H1 (cell line): ENCODE measurements around the gene CUTC.

Experiments used
- CREB1 ChIP-seq: IDR thresholded peaks from 2 replicates; pipeline ENCODE4 v1.6.1; 2012; ENCODE audit warnings: inconsistent platforms
- CTCF ChIP-seq, 3 experiments: IDR thresholded peaks; 1 replicate in 2 of 3; 2 replicates in 1 of 3; pipeline versions ENCODE4 v1.5.1 to v1.6.1; 2011; ENCODE audit warnings: low read length in 3 of 3, mild to moderate bottlenecking in 3 of 3, inconsistent platforms in 2 of 3, low read depth in 1 of 3, moderate library complexity in 1 of 3; ENCODE audit not compliant: insufficient read depth in 1 of 3; ENCODE audit errors: control extremely low read depth in 1 of 3
- E2F6 ChIP-seq: IDR thresholded peaks from 2 replicates; pipeline ENCODE4 v1.6.1; 2012; ENCODE audit warnings: inconsistent platforms
- EP300 ChIP-seq, 2 experiments: IDR thresholded peaks; 1 replicate in 1 of 2; 2 replicates in 1 of 2; pipeline ENCODE4 v1.6.1; 2011 to 2012; ENCODE audit warnings: low read depth in 2 of 2, low read length in 2 of 2, mild to moderate bottlenecking in 2 of 2, borderline replicate concordance in 1 of 2, inconsistent platforms in 1 of 2, moderate library complexity in 1 of 2
- SIN3A ChIP-seq, 2 experiments: IDR thresholded peaks in 1 of 2; conservative IDR thresholded peaks in 1 of 2; 2 replicates each; pipeline ENCODE4 v1.6.1; 2011 to 2012; ENCODE audit warnings: low read length in 2 of 2, improper control_type of control experiment in 1 of 2, low read depth in 1 of 2, mild to moderate bottlenecking in 1 of 2

- TF ChIP-seq CTCF (IDR thresholded peaks at IDR 0.05; ENCODE audit: control extremely low read depth in 1 of 3, insufficient read depth in 1 of 3, low read depth in 1 of 3, low read length in 3 of 3) (no peak), CREB1 (no peak), E2F6 (no peak), SIN3A (conservative IDR thresholded peaks at IDR 0.05 in 1 of 2, IDR thresholded peaks at IDR 0.05 in 1 of 2; ENCODE audit: low read depth in 1 of 2, low read length in 2 of 2) (no peak), EP300 (IDR thresholded peaks at IDR 0.05; ENCODE audit: borderline replicate concordance in 1 of 2, low read depth in 2 of 2, low read length in 2 of 2) (no peak)
Measured at GRCh38 chr10:99743841-99744240, 11.8 kb downstream of the CUTC start.
